HG02759 (cell line): ENCODE data around the gene PAXX.

Experiments used
- ATAC-seq: cut with Tn5 transposase; IDR thresholded peaks from one replicate; pipeline ENCODE4 v1.9.1; 2021; ENCODE audit warnings: mild to moderate bottlenecking, moderate library complexity; ENCODE audit not compliant: unreplicated experiment

Gene PAXX

DNA sequence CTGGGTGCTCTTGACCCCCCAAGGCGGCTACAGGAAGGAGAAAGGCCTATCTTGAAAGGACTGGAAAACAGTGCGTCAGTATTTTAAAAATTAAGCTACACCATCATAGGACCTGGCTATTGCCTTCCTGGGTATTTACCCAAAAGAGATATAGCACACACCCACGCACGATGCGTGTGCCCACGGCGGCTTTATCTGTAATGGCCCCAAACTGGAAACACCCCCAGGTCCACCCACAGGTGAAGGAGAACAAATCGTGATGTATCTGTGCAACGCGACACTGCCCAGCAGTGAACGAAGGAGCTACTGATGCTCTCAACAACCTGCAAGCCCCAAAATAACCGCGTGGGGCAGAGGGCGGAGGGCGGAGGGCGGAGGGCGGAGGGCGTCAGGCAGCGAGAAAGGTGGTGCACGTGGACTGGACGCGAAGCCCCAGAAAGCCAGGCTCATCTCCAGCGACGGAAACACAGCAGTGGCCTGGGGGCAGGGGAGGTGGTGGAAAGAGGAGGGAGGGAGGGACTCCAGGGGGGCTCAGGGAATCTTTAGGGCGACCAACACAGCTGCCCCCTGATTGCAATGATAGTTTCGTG, 27.3 kb upstream of the PAXX start:
- ATAC-seq = no peak

DNA sequence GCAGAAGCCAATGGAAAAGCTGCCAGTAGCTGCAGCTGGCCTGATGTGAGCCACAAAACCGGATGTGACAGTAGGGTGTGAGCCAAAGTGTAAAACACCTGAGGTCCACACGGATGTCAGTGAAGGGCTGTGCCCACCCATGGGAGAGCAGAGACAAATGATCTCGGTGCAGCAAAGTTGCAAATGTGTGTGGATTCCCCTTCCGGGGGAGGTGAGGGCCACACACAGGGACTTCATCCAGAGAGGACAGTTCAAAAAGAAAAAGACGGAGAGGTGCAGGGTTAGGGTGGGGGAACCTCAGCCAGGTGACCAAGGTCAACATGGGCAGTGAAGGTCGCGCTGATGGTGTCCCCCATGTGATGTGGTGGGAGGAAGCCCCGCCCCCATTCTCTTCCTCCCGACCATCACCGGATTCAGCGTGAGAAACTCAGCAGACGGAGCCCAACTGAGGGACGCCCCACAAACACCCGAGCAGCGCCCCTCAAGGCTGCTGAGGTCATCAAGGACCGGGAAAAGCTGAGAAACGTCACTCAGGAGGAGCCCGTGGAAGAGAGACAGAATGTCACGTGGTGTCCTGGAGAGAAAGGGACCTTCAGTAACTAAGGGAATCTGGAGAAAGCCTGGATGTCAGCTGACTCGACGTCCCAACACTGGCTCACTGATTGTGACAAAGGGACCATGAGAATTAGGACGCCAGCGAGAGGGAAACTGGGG, 26.3 kb upstream of the PAXX start:
- no peak for ATAC-seq

DNA sequence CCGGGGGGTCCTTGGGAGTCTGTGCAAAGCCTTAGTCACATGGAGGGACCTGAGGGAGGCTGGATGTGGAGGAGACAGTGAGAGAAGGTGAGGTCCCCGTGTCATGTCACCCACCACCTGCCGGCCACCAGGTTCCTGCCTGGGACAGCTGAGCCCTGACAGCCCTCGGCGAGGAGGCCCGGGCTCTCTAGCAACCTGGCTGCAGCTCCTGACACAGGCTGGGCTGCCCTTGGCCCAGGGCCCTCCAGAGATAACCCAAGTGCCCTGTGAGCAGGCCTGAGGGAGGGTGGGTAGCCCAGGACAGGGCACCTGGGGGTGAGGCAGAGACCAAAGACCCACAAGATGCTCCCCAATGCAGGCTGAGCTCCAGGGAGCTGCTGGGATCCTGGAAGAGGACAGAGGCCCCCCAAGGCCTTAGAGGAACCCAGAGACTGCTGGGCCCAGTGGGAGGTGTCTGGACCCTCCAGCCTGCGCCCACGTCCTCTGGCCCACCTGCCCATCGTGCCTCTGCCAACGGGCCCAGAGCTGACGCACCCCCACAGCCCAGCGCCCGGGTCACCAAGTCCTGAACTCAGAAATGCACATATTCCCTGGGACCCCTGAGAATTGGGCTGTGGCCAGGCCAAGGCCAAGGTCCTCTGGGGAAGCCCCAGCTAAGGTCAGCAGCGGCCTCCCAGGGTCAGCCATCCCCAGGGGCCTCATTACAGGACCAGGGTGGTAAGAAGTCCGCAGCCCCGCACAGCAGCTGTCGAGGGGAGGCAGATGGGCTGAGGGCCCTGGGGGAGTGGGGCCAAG, 23.7 kb upstream of the PAXX start:
- no peak for ATAC-seq

DNA sequence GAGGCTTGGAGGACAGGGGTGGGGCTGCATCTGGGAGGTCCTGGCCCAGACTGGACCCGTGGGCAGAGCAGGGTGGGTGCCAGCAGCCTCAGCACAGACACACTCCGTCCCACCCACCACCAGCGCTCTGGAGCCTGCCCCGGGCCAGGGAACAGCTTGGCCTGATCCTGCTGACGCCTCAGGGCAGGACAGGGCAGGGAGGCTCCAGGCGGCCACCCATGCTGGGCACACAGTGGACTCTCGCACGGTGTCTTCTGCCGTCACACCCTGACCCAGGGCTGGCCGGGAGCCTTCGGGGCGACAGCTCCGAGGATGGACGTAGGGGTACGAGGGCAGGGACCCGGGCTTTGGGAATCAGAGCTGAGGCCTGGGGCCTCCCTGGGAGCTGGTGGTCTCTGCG, 23.1 kb upstream of the PAXX start:
- no peak for ATAC-seq

DNA sequence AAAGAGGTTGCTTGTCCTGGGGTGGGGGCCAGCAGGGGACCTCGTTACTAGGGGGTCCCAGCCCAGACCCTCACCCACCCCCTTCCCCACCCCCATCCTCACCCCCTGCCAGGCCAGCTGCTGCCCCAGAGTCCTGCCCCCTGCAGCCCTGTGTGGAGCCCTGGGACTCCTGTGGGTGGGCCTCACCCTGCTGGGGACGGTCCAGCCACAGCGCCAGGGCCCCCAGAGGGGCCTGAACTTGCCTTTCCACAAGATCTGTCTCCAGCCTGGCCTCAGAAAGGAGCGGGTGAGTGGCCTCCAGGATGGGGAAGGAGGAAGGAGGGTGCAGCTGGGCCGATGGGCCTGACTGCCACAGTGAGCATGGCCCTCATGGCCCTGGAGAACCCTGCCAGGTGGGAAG, 22.4 kb upstream of the PAXX start:
- no peak for ATAC-seq

DNA sequence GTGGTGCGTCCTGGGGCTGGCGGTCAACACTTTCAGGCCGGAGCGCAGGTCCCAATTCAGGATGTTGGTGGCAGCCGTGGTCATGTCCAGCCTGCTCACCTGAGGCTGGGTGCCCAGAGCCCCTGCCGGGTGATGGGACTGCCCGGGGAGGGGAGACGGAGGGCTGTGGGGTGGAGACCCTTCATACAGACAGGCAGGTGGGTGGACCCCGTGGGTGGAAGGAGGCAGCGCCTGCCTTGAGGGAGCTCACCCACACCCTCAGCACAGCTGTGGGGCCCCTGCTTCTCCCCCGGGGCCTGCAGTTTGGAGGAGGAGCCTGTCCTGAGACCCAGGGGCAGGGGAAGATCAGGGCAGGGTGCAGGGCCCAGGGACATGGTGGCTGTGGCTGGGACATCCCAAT, 21.9 kb upstream of the PAXX start:
- no peak for ATAC-seq

DNA sequence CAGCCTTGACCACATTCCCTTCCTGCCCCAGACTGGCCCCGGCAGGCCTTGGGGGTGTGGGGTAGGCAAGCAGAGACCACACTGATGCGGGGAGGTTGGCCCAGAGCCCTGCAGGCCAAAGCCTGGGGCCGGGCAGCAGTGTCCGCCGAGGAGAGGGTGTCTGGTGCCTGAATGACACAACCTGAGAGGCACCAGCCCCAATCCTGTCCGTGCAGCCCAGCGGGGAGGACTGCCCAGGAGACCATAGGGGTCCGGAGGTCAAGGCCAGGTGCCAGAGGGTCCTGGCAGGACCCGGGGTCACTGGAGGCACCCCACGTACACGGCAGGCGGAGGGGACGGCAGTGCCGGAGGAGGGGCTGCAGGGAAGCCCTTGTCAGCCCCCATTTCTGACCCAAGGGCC, 20.5 kb upstream of the PAXX start:
- ATAC-seq = no peak

DNA sequence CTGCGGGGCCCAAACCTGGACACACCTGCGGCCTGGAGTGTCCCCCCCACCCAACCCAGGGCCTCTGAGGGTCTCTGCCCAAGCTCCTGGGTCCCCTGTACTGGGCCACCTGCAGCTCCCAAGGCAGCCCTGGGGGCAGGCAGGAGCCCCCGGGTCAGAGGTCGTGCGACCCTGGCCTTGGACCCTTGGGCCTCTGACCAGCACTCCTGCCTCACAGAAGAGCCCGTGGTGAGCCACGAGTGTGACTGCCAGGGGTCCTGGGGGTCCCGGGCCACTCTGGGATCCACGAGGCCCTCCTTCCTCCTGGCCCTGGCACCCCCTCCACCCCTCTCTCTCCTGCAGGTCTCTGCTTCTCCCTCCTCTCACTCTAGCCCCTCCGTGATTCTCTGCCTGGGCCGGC, 19.9 kb upstream of the PAXX start:
- ATAC-seq = no peak

DNA sequence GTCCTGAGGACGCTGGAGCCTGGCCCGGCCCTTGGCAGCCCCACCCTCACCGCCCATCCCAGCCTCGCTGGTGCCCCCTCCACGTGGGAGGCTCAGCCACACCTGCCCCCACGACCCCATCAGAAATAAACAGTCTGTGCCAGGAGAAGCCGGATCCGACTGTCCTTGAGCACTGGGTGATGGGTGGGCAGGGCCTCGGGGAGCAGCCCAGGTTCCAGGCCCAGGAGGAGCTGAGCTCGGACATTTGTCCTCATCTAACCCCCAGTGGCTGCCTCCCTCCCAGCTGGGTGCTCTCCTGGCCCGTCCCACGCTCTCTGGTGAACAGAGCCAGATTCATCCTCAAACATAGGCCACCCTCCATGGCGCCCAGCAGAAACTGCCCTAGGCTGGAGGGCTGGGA, 19.5 kb upstream of the PAXX start:
- ATAC-seq = no peak

DNA sequence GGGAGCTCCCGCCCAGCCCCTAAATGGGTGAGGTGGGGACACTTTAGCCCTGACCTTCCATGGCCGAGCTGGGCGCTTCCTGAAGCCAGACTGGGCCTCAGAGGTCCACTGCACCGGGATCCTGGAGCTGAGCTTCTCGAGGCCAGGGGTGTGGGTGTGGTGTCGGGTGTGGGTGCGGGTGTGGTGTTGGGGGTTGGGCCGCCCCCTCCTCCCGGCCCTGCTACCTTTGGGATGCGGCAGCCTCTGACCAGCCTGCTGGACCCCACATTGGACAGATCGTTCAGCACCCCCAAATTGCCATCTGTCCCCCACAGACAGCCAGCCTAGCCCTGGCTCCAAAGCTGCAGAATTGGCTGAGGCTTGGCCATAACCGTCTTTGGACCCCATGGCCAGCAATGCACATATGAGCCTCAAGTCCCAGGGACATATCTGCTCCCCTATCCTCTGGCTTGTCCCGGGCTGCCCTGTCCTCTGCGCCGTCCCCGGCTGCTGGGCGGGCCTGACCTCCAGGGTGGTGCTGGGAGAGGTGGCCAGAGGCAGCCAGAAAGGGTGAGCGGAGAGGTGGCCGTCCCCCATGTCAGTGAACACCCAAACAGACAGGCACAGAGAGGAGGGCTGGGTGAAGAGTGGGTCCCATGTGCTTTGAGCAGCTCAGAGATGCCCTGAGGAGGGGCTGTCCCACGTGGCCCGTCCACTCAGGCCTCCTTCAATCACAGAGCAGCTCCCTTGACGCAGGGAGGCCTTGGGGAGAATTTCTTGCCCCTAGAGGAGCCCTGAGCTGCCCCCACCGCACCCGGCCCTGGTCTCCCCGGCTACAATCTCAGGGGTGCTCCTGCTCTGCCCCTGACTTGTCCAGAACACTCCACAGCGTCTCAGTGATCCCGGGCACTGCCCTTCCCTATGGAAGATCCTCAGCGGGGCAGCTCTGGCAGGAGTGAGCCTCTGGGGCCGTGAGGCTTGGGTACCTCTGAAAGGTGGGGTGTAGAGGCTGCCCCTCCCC, 18.3 kb upstream of the PAXX start:
- ATAC-seq = no peak

DNA sequence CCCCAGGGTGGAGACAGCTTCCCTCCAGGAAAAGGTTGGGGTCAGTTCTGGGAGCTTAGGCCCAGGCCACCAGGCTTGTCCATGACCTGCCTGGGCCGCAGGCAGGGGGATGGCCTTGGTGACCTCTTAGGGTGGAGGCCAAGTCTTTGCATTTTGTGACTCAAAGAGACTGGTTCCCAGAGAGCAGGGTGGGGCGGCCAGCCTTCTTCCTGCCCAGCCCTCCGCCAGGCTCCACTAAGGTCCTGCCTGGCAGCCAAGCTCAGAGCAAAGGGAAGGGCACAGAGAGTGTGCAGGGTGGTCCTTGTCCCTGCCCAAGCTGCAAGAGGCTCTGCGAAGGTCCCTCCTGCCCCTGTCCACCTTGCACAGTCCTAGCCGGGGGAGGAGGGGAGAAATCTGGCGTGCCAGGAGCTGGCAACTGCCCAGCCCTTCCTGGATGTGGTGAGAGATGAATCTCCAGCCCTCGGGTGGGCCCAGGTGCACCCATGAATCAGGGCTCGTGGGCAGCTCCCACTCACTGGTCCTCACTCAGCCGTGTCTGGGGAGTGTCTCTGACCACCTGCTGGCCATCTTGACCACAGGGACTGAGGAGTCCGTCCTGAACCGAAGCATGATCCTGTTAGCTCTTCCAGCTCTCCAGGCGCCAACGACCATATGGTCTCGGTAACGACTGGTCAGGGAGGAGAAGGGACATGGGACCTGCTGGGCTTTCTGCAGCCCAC, 17.2 kb upstream of the PAXX start:
- no peak for ATAC-seq

DNA sequence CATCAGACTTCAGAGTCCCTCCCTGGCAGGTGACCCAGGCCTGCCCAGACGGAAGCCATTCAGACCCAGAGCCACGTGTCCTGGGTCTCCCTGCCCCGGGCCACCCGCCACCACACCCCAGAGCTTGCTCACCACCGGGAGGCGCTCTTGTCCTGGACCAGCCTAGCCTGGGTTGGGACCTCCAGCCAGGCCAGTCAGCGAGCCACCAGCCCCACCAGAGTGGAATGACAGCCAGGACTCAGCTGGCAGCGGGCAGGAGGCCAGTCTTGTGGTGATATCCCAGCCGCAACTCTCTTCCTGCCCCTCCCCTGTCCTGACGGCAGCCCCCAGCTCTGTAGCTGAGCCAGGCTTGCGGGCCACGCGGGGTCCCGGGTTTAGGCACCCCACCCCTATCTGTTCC, 16.6 kb upstream of the PAXX start:
- ATAC-seq = no peak

DNA sequence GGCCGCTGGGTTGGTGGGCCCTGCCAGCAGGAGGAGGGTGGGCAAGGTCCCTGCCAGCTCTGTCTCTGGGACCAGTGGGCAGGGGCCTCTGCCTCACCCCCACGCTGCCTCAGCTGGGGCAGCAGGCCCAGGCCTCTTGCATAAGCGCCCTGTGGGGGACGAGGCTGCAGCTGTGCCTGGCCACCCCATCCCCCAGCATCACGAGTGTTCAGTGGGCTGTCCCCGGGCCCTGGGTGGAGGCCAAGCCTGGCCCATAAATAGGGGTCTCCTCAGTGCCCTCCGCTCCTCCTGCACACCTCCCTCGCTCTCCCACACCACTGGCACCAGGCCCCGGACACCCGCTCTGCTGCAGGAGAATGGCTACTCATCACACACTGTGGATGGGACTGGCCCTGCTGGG, 15.0 kb upstream of the PAXX start, which contains the start of gene PTGDS:
TSS of gene PTGDS (plus strand) at position 282 of the 400 bp plus-strand sequence. CDS start at position 357, 75 bp downstream.
- ATAC-seq = no peak

DNA sequence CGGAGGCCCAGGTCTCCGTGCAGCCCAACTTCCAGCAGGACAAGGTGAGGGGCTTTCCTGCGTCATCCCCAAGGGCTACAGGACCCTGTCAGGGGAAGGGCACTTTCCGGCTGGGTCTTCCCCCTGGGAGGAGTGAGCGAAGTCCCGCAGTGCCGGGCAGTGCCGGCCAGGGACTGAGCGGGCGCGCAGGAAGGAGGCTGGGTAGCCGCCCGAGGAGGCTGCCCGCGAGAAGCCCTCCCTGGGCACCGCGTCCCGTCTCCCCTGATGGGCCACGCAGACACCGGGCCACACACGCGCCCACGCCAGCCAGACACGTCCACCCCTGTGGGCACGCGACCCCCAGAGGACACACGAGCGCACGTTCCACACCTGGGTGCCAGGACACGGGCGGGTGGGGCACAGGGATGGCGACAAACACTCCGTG, 14.6 kb upstream of the PAXX start:
- no peak for ATAC-seq

DNA sequence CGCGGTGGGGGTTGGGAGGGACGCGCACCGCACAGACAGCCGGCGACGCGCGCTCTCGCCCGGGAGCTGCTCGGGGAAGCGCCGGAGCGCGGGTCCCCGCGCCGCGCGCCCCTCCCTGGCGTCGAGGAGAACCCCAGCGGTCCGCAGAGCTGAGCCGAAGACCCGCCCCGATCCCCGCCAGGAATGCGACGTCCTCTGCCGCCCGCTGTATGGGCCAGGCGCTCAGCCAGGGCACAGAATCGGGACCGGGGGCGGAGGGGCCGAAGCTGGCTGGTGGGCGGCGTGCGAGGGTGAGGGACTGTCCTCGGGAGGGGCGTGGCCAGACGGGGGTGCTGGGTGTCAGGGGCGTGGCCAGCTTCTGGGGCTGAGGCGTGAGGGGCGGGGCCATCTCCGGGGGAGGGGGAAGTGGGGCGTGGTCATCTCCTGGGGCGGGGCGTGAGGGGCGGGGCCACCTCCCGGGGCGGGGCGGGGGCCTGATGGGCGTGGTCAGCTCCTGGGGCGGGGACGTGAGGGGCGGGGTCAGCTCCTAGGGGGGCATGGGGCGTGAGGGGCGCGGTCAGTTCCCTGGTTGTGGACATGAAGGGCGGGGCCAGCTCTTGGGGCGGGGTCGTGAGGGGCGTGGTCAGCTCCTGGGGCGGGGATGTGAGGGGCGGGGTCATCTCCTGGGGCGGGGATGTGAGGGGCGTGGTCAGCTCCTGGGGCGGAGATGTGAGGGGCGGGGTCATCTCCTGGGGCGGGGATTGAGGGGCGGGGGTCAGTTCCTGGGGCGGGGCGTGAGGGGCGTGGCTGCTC, 14.0 kb upstream of the PAXX start:
- no peak for ATAC-seq

DNA sequence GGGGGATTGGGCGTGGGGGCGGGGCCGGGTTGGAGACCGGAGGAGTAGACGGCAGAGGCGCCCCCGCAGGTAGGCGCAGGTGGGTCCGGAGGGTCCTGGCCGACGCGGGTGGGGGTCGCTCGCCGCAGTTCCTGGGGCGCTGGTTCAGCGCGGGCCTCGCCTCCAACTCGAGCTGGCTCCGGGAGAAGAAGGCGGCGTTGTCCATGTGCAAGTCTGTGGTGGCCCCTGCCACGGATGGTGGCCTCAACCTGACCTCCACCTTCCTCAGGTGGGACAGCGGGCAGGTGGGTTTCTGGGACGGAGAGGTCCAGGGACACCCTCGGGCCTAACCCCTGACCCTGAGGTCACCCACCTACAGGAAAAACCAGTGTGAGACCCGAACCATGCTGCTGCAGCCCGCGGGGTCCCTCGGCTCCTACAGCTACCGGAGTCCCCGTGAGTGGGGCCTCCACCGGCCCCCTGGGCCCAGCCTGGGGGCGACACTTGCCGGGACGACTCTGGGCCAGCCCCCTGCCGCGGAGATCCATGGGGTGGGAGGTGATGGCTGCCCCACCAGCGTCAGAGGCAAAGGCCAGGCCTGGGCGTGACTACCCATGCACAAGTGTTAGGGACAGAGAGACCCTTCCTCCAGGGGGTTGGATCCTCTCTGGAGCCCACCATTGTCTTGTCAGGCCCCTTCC, 13.2 kb upstream of the PAXX start:
- ATAC-seq = no peak

DNA sequence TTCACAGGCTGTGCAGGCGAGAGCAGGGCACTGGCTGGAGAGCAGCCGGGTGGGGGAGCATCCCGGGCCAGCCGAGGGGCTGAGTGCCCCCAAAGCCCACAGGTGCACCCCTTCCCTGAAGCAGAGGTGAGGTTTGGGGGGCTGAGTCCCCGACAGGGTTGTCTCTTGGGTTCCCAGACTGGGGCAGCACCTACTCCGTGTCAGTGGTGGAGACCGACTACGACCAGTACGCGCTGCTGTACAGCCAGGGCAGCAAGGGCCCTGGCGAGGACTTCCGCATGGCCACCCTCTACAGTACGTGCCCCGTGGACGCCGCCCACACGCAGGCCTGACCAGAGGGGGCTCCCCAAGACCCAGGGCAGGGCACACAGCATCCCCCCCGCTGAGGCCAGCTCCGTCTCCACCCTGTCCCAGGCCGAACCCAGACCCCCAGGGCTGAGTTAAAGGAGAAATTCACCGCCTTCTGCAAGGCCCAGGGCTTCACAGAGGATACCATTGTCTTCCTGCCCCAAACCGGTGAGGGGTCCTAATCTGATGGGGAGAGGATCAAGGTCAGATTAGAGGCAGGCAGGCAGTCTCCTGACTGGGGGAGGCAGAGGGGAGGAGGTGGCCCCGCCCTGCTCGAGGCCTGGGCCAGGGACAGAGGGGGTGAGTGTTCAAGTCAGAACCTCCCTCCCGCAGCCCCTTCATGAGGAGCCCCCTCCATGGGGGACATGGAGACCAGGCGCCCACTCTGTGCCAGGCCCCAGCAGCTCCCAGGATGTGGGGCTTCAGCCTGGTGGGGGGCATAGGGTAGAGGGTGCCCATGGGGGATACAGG, 12.2 kb upstream of the PAXX start:
- ATAC-seq = no peak
